SK-N-SH treated with all-trans-retinoic acid at 6 μM for 48 hours (cell line): Measurements from ENCODE around the gene SMIM14.

Experiments used
- CREB5 ChIP-seq: fragments of 250-450 bp; sonication (Bioruptor Pico); IDR thresholded peaks from 2 replicates; pipeline ENCODE4 v1.5.1; 2020; ENCODE audit warnings: low read depth, mild to moderate bottlenecking, moderate library complexity
- ISL1 ChIP-seq: fragments of 250-450 bp; sonication (Bioruptor Pico); IDR thresholded peaks from 2 replicates; pipeline ENCODE4 v2.1.2; 2022; ENCODE audit warnings: mild to moderate bottlenecking, moderate library complexity
- PATZ1 ChIP-seq: fragments of 250-450 bp; sonication (Bioruptor Pico); IDR thresholded peaks from 2 replicates; pipeline ENCODE4 v1.8.0; 2020; ENCODE audit warnings: mild to moderate bottlenecking, moderate library complexity, borderline replicate concordance
- PPARA ChIP-seq: fragments of 250-450 bp; sonication (Bioruptor Pico); IDR thresholded peaks from 2 replicates; pipeline ENCODE4 v1.5.0; 2020; ENCODE audit warnings: mild to moderate bottlenecking, borderline replicate concordance
- ZFP3 ChIP-seq: fragments of 250-450 bp; sonication (Bioruptor Pico); IDR thresholded peaks from 2 replicates; pipeline ENCODE4 v1.5.0; 2020; ENCODE audit warnings: mild to moderate bottlenecking, moderate library complexity

- TF ChIP-seq ISL1 (CRISPR knock-in tag), result no peak
- TF ChIP-seq ZFP3 (CRISPR knock-in tag), result no peak
- no peak for TF ChIP-seq PATZ1
- no peak for TF ChIP-seq CREB5
- TF ChIP-seq PPARA (CRISPR knock-in tag), result no peak
Measured at GRCh38 chr4:39642885-39643552, 4.4 kb upstream of the SMIM14 start.
